HepG2 (cell line): Measurements from ENCODE around the gene COX7A2L. TPM values are rescaled to one million over a fixed set of nuclear protein-coding genes. Genes with fewer than 3 reads are reported as not detected.

ENCODE experiments used
- AKAP8 ChIP-seq: sonication (generic); formaldehyde crosslinking; IDR thresholded peaks from 2 replicates; pipeline ENCODE4 v1.5.1; 2020; ENCODE audit warnings: mild to moderate bottlenecking, missing genetic modification reagents
- CBFB ChIP-seq: sonication (generic); formaldehyde crosslinking; IDR thresholded peaks from 2 replicates; pipeline ENCODE4 v1.4.0; 2020; ENCODE audit warnings: missing genetic modification reagents
- GZF1 ChIP-seq: sonication (generic); formaldehyde crosslinking; IDR thresholded peaks from 2 replicates; pipeline ENCODE4 v1.5.1; 2020; ENCODE audit warnings: mild to moderate bottlenecking, missing genetic modification reagents
- HIVEP1 ChIP-seq: sonication (generic); formaldehyde crosslinking; IDR thresholded peaks from 2 replicates; pipeline ENCODE4 v1.4.0; 2020; ENCODE audit warnings: mild to moderate bottlenecking, missing genetic modification reagents
- MED1 ChIP-seq: sonication (generic); formaldehyde crosslinking; IDR thresholded peaks from 2 replicates; pipeline ENCODE4 v1.4.0; 2020; ENCODE audit warnings: missing genetic modification reagents
- POLR2AphosphoS2 ChIP-seq: IDR thresholded peaks from 2 replicates; pipeline ENCODE4 v1.6.1; 2011; ENCODE audit warnings: low read depth, low read length, improper control_type of control experiment
- POLR2G ChIP-seq: fragments of 200-400 bp; formaldehyde crosslinking; IDR thresholded peaks from 2 replicates; pipeline ENCODE4 v1.6.1; 2018; ENCODE audit warnings: mild to moderate bottlenecking, low read depth, low read length, moderate library complexity
- RXRB ChIP-seq: IDR thresholded peaks from 2 replicates; pipeline ENCODE4 v1.6.1; 2016; ENCODE audit warnings: borderline replicate concordance, missing genetic modification reagents, missing compliant biosample characterization
- SMAD1 ChIP-seq: sonication (generic); formaldehyde crosslinking; IDR thresholded peaks from 2 replicates; pipeline ENCODE4 v1.4.0; 2020; ENCODE audit warnings: missing genetic modification reagents, low read depth, mild to moderate bottlenecking, borderline replicate concordance
- U2AF1 ChIP-seq: fragments of 200-400 bp; formaldehyde crosslinking; optimal IDR thresholded peaks from 2 replicates; pipeline ENCODE3; 2017; ENCODE audit warnings: mild to moderate bottlenecking, low read depth, low read length
- ZC3H13 ChIP-seq: sonication (generic); formaldehyde crosslinking; IDR thresholded peaks from 2 replicates; pipeline ENCODE4 v1.8.1; 2023; ENCODE audit warnings: mild to moderate bottlenecking, missing genetic modification reagents, moderate library complexity
- ZNF329 ChIP-seq: sonication (generic); formaldehyde crosslinking; IDR thresholded peaks from 2 replicates; pipeline ENCODE4 v1.9.0; 2021; ENCODE audit warnings: low read depth, mild to moderate bottlenecking, missing genetic modification reagents
- ZNF557 ChIP-seq: sonication (generic); formaldehyde crosslinking; IDR thresholded peaks from 2 replicates; pipeline ENCODE4 v1.4.0; 2020; ENCODE audit warnings: missing genetic modification reagents
- ZNF710 ChIP-seq: sonication (generic); formaldehyde crosslinking; IDR thresholded peaks from 2 replicates; pipeline ENCODE4 v1.5.0; 2020; ENCODE audit warnings: mild to moderate bottlenecking, missing genetic modification reagents, borderline replicate concordance
- ZNF740 ChIP-seq: sonication (generic); formaldehyde crosslinking; IDR thresholded peaks from 2 replicates; pipeline ENCODE4 v1.4.0; 2020; ENCODE audit warnings: missing genetic modification reagents
- ZNF773 ChIP-seq: sonication (generic); formaldehyde crosslinking; IDR thresholded peaks from 2 replicates; pipeline ENCODE4 v1.4.0; 2020; ENCODE audit warnings: missing genetic modification reagents, borderline replicate concordance
- polyA plus RNA-seq, 8 experiments: library from polyadenylated mRNA; depleted of rRNA in 3 of 8; stranded (reverse) in 7 of 8; unstranded in 1 of 8; fragments of >200 nt; fragmentation: Illumina TruSeq in 4 of 8; extraction: Trizol in 4 of 8; gene quantifications; 2 replicates each; pipeline versions ENCODE4 v1.2.1 to v1.2.3, GENCODE V29; 2011 to 2016; ENCODE audit warnings: low read depth in 4 of 8, missing spikeins in 1 of 8, mixed read lengths in 1 of 8; ENCODE audit not compliant: insufficient read depth in 1 of 8
- total RNA-seq, 5 experiments: library from RNA; depleted of rRNA; stranded (reverse); fragments of >200 nt; fragmentation: Illumina TruSeq; extraction: Trizol; gene quantifications; 2 replicates each; pipeline ENCODE4 v1.2.3, GENCODE V29; 2016; ENCODE audit warnings: low read depth in 1 of 5
- TF ChIP-seq, protein P1 (sequence below): sonication (generic); formaldehyde crosslinking; IDR thresholded peaks from 2 replicates; pipeline ENCODE4 v1.4.0; 2020; ENCODE audit warnings: mild to moderate bottlenecking, missing genetic modification reagents
- TF ChIP-seq, protein P2 (sequence below): sonication (generic); formaldehyde crosslinking; IDR thresholded peaks from 2 replicates; pipeline ENCODE4 v1.8.0; 2022; ENCODE audit warnings: missing genetic modification reagents, low read depth, mild to moderate bottlenecking, borderline replicate concordance

COX7A2L gene
- total and polyA plus RNA-seq, 2 of the 13 experiments (the other 11 are each of a cell fraction or from before 2014, with no cell fraction given), result 155 to 201 TPM

DNA sequence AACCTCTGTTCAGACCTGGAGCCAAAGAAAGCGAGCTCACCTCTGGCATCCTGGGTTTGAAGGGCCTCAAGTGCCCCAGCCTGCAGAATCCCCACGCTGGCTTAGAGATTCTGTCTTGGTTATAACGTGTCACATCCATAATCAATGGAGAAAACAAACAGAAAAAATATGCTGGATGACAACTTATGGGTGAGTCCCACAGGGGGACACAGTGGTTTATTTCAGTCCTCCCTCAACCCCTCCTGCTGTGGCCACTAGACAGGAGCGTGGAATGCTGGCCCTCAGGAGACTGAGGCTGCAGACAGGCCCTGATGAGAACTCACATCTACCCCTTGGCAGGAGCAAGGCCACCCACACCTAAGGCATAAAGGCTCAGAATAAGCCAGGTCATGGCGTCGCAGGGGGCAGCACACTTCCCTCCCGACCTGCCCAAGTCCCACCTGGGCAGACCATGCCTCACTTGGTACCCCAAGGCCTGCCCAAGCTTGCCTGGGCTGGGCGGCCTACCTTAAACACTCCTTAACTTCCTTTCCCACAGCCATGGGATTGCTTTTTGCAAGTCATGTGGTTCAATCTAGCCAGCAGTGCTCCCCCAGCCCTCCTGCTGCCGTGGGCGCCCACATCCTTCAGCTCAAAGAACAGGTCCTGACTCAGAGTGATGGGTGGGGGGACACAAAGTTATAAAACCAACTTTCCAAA is 19.9 kb downstream of the COX7A2L start (continued):
- TF ChIP-seq HIVEP1 (CRISPR knock-in tag), result 0 out of 2 replicates have a peak, but pooled peaks have one; percentile 23
- no peak for TF ChIP-seq GZF1
- 0 out of 2 replicates have a peak, but pooled peaks have one; percentile 37 for TF ChIP-seq ZNF710
- TF ChIP-seq SMAD1 (CRISPR knock-in tag), result no peak
- 0 out of 2 replicates have a peak, but pooled peaks have one; percentile 67 for TF ChIP-seq AKAP8 (CRISPR knock-in tag)
- peak; percentile 33; the same call in 1 of the 2 replicates for TF ChIP-seq CBFB
- TF ChIP-seq, protein P1, sequence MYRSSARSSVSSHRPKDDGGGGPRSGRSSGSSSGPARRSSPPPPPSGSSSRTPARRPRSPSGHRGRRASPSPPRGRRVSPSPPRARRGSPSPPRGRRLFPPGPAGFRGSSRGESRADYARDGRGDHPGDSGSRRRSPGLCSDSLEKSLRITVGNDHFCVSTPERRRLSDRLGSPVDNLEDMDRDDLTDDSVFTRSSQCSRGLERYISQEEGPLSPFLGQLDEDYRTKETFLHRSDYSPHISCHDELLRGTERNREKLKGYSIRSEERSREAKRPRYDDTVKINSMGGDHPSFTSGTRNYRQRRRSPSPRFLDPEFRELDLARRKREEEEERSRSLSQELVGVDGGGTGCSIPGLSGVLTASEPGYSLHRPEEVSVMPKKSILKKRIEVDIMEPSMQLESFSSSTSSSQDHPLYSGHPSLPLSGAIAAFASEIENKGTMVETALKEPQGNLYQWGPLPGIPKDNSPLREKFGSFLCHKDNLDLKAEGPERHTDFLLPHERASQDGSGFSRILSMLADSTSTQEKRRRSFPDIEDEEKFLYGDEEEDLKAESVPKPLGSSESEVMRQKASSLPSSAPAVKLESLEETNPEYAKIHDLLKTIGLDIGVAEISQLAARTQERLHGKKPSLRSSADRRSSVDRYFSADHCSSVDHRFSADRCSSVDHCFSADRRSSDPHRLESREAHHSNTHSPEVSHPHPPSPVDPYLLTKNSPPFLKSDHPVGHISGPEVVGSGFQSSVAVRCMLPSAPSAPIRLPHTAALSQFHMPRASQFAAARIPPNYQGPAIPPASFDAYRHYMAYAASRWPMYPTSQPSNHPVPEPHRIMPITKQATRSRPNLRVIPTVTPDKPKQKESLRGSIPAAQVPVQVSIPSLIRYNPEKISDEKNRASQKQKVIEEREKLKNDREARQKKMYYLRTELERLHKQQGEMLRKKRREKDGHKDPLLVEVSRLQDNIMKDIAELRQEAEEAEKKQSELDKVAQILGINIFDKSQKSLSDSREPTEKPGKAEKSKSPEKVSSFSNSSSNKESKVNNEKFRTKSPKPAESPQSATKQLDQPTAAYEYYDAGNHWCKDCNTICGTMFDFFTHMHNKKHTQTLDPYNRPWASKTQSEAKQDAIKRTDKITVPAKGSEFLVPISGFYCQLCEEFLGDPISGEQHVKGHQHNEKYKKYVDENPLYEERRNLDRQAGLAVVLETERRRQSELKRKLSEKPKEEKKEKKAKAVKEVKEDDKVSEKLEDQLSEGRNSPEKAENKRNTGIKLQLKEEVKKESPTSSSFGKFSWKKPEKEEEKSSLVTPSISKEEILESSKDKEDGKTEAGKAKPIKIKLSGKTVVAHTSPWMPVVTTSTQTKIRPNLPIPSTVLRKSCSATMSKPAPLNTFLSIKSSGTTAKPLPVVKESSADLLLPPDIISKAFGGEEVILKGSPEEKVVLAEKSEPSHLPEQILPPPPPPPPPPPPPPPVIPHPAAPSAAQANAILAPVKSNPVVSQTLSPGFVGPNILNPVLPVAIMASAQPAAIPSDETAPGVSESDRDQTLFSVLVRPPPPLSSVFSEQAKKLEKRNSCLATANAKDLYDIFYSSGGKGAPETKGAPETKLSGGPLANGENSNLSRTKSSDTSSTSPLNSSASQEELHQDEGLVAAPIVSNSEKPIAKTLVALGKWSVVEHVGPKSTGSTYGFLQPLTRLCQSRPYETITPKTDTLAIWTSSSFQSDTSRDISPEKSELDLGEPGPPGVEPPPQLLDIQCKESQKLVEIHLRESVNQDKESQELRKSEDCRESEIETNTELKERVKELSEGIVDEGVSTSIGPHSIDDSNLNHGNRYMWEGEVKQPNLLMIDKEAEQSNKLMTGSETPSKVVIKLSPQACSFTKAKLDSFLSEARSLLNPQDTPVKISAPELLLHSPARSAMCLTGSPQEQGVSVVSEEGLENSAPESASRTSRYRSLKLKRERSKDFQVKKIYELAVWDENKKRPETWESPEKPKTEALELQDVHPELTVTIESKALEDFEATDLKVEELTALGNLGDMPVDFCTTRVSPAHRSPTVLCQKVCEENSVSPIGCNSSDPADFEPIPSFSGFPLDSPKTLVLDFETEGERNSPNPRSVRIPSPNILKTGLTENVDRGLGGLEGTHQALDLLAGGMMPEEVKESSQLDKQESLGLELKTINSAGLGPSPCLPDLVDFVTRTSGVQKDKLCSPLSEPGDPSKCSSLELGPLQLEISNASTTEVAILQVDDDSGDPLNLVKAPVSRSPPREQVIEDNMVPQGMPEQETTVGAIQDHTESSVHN, result peak; percentile 24; the same call in 1 of the 2 replicates
- TF ChIP-seq ZNF557, result no peak
- 0 out of 2 replicates have a peak, but pooled peaks have one; percentile 43 for TF ChIP-seq ZNF773 (CRISPR knock-in tag)
- peak; percentile 80 for TF ChIP-seq ZC3H13
- no peak for TF ChIP-seq RXRB (CRISPR knock-in tag)
- no peak for TF ChIP-seq ZNF329
- no peak for TF ChIP-seq U2AF1
- TF ChIP-seq ZNF740 (CRISPR knock-in tag), result no peak
- peak; percentile 64; the same call in 1 of the 2 replicates for TF ChIP-seq POLR2AphosphoS2
- peak; percentile 68 for TF ChIP-seq POLR2G
- TF ChIP-seq, protein P2, sequence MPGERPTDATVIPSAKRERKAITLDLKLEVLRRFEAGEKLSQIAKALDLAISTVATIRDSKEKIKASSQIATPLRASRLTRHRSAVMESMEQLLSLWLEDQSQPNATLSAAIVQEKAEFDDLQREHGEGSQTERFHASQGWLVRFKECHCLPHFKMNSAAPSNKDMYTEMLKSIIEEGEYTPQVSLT (CRISPR knock-in tag), result no peak
- peak; percentile 17; the same call in 1 of the 2 replicates for TF ChIP-seq MED1 (CRISPR knock-in tag)
